ENCODE measurements around the gene LARGE2. TPM values are rescaled to one million over a fixed set of nuclear protein-coding genes. Genes with fewer than 3 reads are reported as not detected.

The LARGE2 gene
- total and polyA plus RNA-seq, 2 experiments from 2014 or later: 4.3 to 9.7 TPM

DNA sequence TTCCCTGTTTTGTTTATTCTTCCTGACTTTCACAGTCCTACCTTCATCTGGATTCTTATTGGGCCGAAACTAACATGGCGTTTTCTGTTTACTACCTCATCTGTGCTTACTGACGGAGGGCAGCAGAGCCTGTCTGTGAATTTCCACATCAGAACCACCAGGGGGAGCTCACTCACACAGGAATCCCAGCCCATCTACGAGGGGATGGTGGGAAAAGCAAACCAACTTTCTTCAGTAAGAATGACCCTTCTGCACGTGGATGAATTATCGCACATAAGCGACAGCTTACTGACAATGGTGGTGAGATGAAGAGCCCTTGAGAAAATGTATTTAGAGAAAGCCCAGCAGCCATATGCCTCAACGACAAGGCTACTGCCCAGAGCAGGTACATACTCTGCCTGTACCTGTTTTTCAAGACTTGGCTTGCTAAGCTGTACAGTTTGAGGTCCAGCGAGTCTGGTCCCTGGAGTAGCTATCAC, 42.5 kb downstream of the LARGE2 start:
- H3K79me2 ChIP-seq: no peaks in the 10 kb centered on the region
- no peak overlapping the region for H3K4me3 ChIP-seq
- no peaks in the 10 kb centered on the region for H3K9me2 ChIP-seq (replicated peaks; ENCODE audit: insufficient read depth)
- TF ChIP-seq EZH2phosphoT487 (IDR thresholded peaks at IDR 0.05; ENCODE audit: low read depth, severe bottlenecking, unreplicated experiment) (no peak), EZH2 (IDR thresholded peaks at IDR 0.05; ENCODE audit: borderline replicate concordance) (no peak)
- TF ChIP-seq, protein P1, sequence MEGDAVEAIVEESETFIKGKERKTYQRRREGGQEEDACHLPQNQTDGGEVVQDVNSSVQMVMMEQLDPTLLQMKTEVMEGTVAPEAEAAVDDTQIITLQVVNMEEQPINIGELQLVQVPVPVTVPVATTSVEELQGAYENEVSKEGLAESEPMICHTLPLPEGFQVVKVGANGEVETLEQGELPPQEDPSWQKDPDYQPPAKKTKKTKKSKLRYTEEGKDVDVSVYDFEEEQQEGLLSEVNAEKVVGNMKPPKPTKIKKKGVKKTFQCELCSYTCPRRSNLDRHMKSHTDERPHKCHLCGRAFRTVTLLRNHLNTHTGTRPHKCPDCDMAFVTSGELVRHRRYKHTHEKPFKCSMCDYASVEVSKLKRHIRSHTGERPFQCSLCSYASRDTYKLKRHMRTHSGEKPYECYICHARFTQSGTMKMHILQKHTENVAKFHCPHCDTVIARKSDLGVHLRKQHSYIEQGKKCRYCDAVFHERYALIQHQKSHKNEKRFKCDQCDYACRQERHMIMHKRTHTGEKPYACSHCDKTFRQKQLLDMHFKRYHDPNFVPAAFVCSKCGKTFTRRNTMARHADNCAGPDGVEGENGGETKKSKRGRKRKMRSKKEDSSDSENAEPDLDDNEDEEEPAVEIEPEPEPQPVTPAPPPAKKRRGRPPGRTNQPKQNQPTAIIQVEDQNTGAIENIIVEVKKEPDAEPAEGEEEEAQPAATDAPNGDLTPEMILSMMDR (IDR thresholded peaks at IDR 0.05; ENCODE audit: poor library complexity): peak; percentile 92
- WGBS (ENCODE audit: low lambda C conversion rate, missing lambda C conversion rate): 31% methylated on average over 9 of the region's 9 CpGs
- peak; percentile 87 for DNase-seq (ENCODE audit: low spot score)
- no peaks in the 10 kb centered on the region for H3K27me3 ChIP-seq
- no peaks in the 10 kb centered on the region for H3K36me3 ChIP-seq (replicated peaks; ENCODE audit: insufficient read depth, low read depth)
- no peak overlapping the region for H3K27ac ChIP-seq
- no peaks in the 10 kb centered on the region for H4K20me1 ChIP-seq (ENCODE audit: insufficient read depth, poor library complexity, severe bottlenecking)
- no peak overlapping the region for H3K4me2 ChIP-seq
- no peaks in the 10 kb centered on the region for H3K4me1 ChIP-seq (ENCODE audit: insufficient read depth)
- H3K9me3 ChIP-seq (ENCODE audit: low read depth): no peaks in the 10 kb centered on the region
- H2AFZ ChIP-seq: no peak overlapping the region

DNA sequence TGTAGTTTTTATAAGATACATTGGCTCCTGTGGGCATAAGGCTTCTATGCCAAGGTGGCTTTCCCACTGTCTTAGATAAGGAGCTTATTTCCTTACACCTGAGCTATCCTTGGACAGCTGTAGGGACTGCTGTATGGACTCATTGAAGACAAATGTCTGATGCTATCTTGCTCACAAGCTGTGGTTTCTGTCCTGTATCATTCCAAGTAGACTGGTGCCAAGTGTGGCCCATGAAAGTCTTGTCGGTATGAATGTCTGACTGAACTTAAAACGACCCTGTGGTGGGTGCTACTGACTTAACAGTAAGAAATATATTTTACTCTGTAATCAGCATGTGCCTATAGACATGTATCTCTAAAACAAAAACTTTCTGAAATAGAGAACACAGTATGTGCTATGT, 45.0 kb downstream of the LARGE2 start:
- TF ChIP-seq EZH2 (IDR thresholded peaks at IDR 0.05; ENCODE audit: borderline replicate concordance) (no peak), EZH2phosphoT487 (IDR thresholded peaks at IDR 0.05; ENCODE audit: low read depth, severe bottlenecking, unreplicated experiment) (no peak)
- TF ChIP-seq, protein P1 (IDR thresholded peaks at IDR 0.05; ENCODE audit: poor library complexity): no peak
- Histone ChIP-seq H3K27me3 (no peaks in the 10 kb centered on the region), H3K4me2 (no peak overlapping the region), H3K4me3 (no peak overlapping the region), H4K20me1 (ENCODE audit: insufficient read depth, poor library complexity, severe bottlenecking) (no peaks in the 10 kb centered on the region), H3K36me3 (replicated peaks; ENCODE audit: insufficient read depth, low read depth) (no peaks in the 10 kb centered on the region), H3K79me2 (no peaks in the 10 kb centered on the region), H3K9me3 (ENCODE audit: low read depth) (no peaks in the 10 kb centered on the region), H3K9me2 (replicated peaks; ENCODE audit: insufficient read depth) (no peaks in the 10 kb centered on the region), H3K27ac (no peak overlapping the region), H3K4me1 (ENCODE audit: insufficient read depth) (no peaks in the 10 kb centered on the region), H2AFZ (no peak overlapping the region)
- 81% methylated on average over 2 of the region's 2 CpGs for WGBS (ENCODE audit: low lambda C conversion rate, missing lambda C conversion rate)
- no peak for DNase-seq (ENCODE audit: low spot score)

DNA sequence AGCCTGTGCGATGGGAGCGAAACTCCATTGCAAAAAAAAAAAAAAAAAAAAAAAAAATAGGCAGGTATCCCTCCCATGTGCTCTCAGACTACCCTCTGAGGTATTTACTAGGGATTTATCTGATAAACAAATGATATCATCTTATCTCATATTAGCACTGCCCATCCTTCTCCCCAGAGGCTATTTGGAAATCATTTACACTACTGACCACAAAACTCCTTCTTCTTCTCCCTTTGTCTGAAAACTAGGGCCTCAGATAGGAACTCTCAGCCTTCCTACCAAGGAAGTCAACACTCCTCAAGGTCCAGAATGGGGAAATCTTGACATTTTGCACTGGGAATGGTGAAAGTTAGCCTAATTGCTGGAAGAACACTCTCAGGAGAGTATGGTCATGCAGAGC, 46.4 kb downstream of the LARGE2 start:
- H4K20me1 ChIP-seq (ENCODE audit: insufficient read depth, poor library complexity, severe bottlenecking): no peaks in the 10 kb centered on the region
- TF ChIP-seq, protein P1 (IDR thresholded peaks at IDR 0.05; ENCODE audit: poor library complexity): no peak
- TF ChIP-seq EZH2phosphoT487 (IDR thresholded peaks at IDR 0.05; ENCODE audit: low read depth, severe bottlenecking, unreplicated experiment) (no peak), EZH2 (IDR thresholded peaks at IDR 0.05; ENCODE audit: borderline replicate concordance) (no peak)
- H3K36me3 ChIP-seq (replicated peaks; ENCODE audit: insufficient read depth, low read depth): no peaks in the 10 kb centered on the region
- H3K9me2 ChIP-seq (replicated peaks; ENCODE audit: insufficient read depth): no peaks in the 10 kb centered on the region
- WGBS (ENCODE audit: low lambda C conversion rate, missing lambda C conversion rate): 90% methylated on average over 2 of the region's 2 CpGs
- H3K9me3 ChIP-seq (ENCODE audit: low read depth): no peaks in the 10 kb centered on the region
- no peaks in the 10 kb centered on the region for H3K79me2 ChIP-seq
- no peak overlapping the region for H3K4me2 ChIP-seq
- H3K4me1 ChIP-seq (ENCODE audit: insufficient read depth): no peaks in the 10 kb centered on the region
- no peaks in the 10 kb centered on the region for H3K27me3 ChIP-seq
- no peak overlapping the region for H3K27ac ChIP-seq
- no peak for DNase-seq (ENCODE audit: low spot score)
- H2AFZ ChIP-seq: no peak overlapping the region
- H3K4me3 ChIP-seq: no peak overlapping the region

DNA sequence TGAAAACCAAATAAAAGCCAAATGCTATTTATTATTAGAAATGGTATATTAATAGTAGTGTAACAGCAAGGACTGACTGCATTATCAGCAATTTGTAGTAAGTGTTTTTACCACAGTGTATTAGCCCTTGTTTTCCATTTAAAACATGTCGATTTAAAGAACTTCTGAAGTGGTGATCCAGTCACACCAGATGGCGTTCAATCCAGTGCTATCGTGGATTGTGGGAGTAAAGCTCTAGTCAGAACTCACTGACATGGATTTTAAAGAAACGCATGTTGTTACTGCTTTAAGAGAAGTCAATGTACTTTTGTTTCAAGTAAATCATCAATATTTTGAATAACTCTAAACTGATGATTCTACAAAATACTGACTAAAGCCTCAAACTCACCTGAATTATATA, 51.1 kb downstream of the LARGE2 start:
- TF ChIP-seq, protein P1 (IDR thresholded peaks at IDR 0.05; ENCODE audit: poor library complexity): no peak
- TF ChIP-seq EZH2phosphoT487 (IDR thresholded peaks at IDR 0.05; ENCODE audit: low read depth, severe bottlenecking, unreplicated experiment) (no peak), EZH2 (IDR thresholded peaks at IDR 0.05; ENCODE audit: borderline replicate concordance) (no peak)
- H3K4me3 ChIP-seq: no peak overlapping the region
- H3K36me3 ChIP-seq (replicated peaks; ENCODE audit: insufficient read depth, low read depth): no peaks in the 10 kb centered on the region
- no peaks in the 10 kb centered on the region for H3K9me3 ChIP-seq (ENCODE audit: low read depth)
- DNase-seq (ENCODE audit: low spot score): no peak
- 86% methylated on average over 4 of the region's 4 CpGs for WGBS (ENCODE audit: low lambda C conversion rate, missing lambda C conversion rate)
- no peaks in the 10 kb centered on the region for H4K20me1 ChIP-seq (ENCODE audit: insufficient read depth, poor library complexity, severe bottlenecking)
- H3K4me1 ChIP-seq (ENCODE audit: insufficient read depth): no peaks in the 10 kb centered on the region
- no peaks in the 10 kb centered on the region for H3K9me2 ChIP-seq (replicated peaks; ENCODE audit: insufficient read depth)
- H3K4me2 ChIP-seq: no peak overlapping the region
- no peaks in the 10 kb centered on the region for H3K27me3 ChIP-seq
- no peak overlapping the region for H2AFZ ChIP-seq
- H3K27ac ChIP-seq: no peak overlapping the region
- H3K79me2 ChIP-seq: no peaks in the 10 kb centered on the region

Data from hepatocyte (in vitro differentiated cells).